SU-DHL-6 (cell line): ENCODE data around the gene PSD.
A peak's percentile ranks its signal among the peaks of the same experiment; 100 is the strongest.

Experiments used
- H2AFZ ChIP-seq: fragments of 200-600 bp; sonication (generic); 2 replicates; pipeline ENCODE4 v1.6.1; 2014; ENCODE audit warnings: low read depth, mild to moderate bottlenecking, moderate library complexity, mixed read lengths, antibody characterized with exemption, low read length; ENCODE audit not compliant: severe bottlenecking
- H3F3A ChIP-seq: fragments of 200-600 bp; shearing (Covaris generic); 2 replicates; pipeline ENCODE4 v1.6.0; 2016; ENCODE audit warnings: antibody characterized with exemption, mild to moderate bottlenecking; ENCODE audit not compliant: insufficient read depth
- H3K27ac ChIP-seq: fragments of 200-600 bp; sonication (generic); 2 replicates; pipeline ENCODE4 v1.5.1; 2016; ENCODE audit warnings: low read depth, mild to moderate bottlenecking, low read length, moderate library complexity, mixed read lengths
- H3K27me3 ChIP-seq: fragments of 200-600 bp; sonication (generic), shearing (Covaris generic); 2 replicates; pipeline ENCODE4 v1.6.0; 2014; ENCODE audit warnings: mild to moderate bottlenecking, low read length
- H3K36me3 ChIP-seq: fragments of 200-600 bp; sonication (generic); 2 replicates; pipeline ENCODE4 v1.6.1; 2014; ENCODE audit warnings: mild to moderate bottlenecking, low read length, mixed read lengths
- H3K4me2 ChIP-seq: fragments of 300-600, 200-600 bp; shearing (Covaris generic), sonication (generic); 2 replicates; pipeline ENCODE4 v1.6.0; 2014; ENCODE audit warnings: low read length, low read depth, mild to moderate bottlenecking; ENCODE audit not compliant: poor library complexity, severe bottlenecking
- H3K4me3 ChIP-seq: fragments of 200-600 bp; sonication (generic); 2 replicates; pipeline ENCODE4 v1.5.1; 2014; ENCODE audit warnings: antibody characterized with exemption, low read length, mild to moderate bottlenecking, mixed read lengths; ENCODE audit not compliant: insufficient read depth, poor library complexity, severe bottlenecking
- H3K79me2 ChIP-seq: fragments of 200-600 bp; sonication (generic); 2 replicates; pipeline ENCODE4 v1.6.1; 2014; ENCODE audit warnings: mild to moderate bottlenecking, low read length, moderate library complexity; ENCODE audit not compliant: insufficient read depth
- H3K9ac ChIP-seq: fragments of 200-600 bp; sonication (generic); 2 replicates; pipeline ENCODE4 v1.7.0; 2014; ENCODE audit warnings: mild to moderate bottlenecking, low read length
- H3K9me2 ChIP-seq: fragments of 200-600 bp; sonication (generic); replicated peaks from 2 replicates; pipeline ENCODE4 v1.6.1; 2014; ENCODE audit warnings: low read length; ENCODE audit not compliant: insufficient read depth
- H3K9me3 ChIP-seq: fragments of 200-600 bp; sonication (generic); 2 replicates; pipeline ENCODE4 v1.6.1; 2014; ENCODE audit warnings: low read length, mixed read lengths; ENCODE audit not compliant: insufficient read depth
- H4K20me1 ChIP-seq: fragments of 200-600 bp; sonication (generic); 2 replicates; pipeline ENCODE4 v1.6.1; 2014; ENCODE audit warnings: low read depth, mild to moderate bottlenecking, antibody characterized with exemption, low read length, moderate library complexity, mixed read lengths
- EZH2phosphoT487 ChIP-seq: fragments of 200-600 bp; sonication (generic), shearing (Covaris generic); conservative IDR thresholded peaks from 2 replicates; pipeline ENCODE4 v1.6.1; 2018; ENCODE audit warnings: mild to moderate bottlenecking, antibody characterized with exemption, low read length, moderate library complexity, mixed read lengths
- TF ChIP-seq, protein P1 (sequence below): fragments of 200-600 bp; sonication (generic); IDR thresholded peaks from one replicate; pipeline ENCODE4 v1.5.1; 2017; ENCODE audit warnings: antibody characterized with exemption, mild to moderate bottlenecking, low read length, moderate library complexity; ENCODE audit not compliant: insufficient read depth, poor library complexity, severe bottlenecking

The PSD gene

GRCh38 chr10:102452672-102453340 is 34.2 kb upstream of the PSD start:
- TF ChIP-seq EZH2phosphoT487: no peak
- TF ChIP-seq, protein P1, sequence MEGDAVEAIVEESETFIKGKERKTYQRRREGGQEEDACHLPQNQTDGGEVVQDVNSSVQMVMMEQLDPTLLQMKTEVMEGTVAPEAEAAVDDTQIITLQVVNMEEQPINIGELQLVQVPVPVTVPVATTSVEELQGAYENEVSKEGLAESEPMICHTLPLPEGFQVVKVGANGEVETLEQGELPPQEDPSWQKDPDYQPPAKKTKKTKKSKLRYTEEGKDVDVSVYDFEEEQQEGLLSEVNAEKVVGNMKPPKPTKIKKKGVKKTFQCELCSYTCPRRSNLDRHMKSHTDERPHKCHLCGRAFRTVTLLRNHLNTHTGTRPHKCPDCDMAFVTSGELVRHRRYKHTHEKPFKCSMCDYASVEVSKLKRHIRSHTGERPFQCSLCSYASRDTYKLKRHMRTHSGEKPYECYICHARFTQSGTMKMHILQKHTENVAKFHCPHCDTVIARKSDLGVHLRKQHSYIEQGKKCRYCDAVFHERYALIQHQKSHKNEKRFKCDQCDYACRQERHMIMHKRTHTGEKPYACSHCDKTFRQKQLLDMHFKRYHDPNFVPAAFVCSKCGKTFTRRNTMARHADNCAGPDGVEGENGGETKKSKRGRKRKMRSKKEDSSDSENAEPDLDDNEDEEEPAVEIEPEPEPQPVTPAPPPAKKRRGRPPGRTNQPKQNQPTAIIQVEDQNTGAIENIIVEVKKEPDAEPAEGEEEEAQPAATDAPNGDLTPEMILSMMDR: no peak
- Histone ChIP-seq H3K4me2 (no peak overlapping the region), H3K36me3 (no peaks in the 10 kb centered on the region; the same call in 1 of the 2 replicates), H3K9ac (no peak overlapping the region), H2AFZ (no peak overlapping the region), H3K4me3 (no peak overlapping the region), H3K27me3 (no peaks in the 10 kb centered on the region), H3K9me3 (no peaks in the 10 kb centered on the region), H3K79me2 (peaks cover 26% of the 10 kb centered on the region), H3K9me2 (no peaks in the 10 kb centered on the region), H3F3A (peaks cover 8% of the 10 kb centered on the region), H3K27ac (no peak overlapping the region), H4K20me1 (no peaks in the 10 kb centered on the region)

DNA sequence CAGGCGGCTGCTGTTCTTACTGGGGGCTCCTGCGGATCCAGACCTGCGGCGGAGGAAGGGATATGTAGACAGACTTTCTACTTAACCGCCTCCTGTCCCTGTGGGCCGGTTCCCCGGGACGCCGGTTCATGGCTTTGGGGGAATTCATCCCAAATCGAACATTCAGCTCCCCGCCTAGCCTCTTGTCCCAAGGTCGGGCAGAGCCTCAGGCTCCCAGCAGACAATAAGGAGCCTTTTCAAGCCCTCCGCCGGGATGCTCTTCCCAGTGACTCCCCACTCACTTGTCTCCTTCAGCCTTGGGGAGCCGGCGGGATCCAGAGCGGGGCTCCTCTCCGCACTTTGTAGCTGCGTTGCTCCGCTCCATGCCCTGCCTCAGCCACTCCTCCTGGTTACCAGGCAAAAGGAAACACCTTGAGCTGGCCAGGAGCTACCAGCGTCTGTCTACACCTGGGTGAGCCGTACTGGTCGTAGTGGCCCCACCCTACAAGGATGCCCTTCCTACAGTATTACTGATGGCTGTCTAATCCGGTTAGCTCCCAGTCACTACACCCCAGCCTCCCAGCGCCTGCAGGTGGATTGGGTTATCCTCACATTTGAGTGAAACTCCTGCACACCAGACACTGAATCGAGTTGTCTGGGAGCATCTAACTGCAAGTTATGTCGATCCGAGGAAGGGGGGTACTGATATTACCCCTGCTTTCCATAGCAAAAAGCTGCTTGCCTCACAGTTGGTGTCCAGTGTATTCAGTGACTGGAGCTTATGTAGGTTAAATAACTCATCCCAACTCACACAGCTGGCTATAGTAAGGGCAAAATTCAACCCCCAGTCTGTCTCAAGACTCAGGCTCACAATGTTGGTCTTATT is 32.8 kb upstream of the PSD start, which contains the start of gene C10orf95:
TSS of gene C10orf95 (minus strand) at position 439 of the 865 bp plus-strand sequence. CDS start 450 bp downstream, outside the sequence.
- peak within 1 kb of the TSS; percentile 85 for H3K27ac ChIP-seq

DNA sequence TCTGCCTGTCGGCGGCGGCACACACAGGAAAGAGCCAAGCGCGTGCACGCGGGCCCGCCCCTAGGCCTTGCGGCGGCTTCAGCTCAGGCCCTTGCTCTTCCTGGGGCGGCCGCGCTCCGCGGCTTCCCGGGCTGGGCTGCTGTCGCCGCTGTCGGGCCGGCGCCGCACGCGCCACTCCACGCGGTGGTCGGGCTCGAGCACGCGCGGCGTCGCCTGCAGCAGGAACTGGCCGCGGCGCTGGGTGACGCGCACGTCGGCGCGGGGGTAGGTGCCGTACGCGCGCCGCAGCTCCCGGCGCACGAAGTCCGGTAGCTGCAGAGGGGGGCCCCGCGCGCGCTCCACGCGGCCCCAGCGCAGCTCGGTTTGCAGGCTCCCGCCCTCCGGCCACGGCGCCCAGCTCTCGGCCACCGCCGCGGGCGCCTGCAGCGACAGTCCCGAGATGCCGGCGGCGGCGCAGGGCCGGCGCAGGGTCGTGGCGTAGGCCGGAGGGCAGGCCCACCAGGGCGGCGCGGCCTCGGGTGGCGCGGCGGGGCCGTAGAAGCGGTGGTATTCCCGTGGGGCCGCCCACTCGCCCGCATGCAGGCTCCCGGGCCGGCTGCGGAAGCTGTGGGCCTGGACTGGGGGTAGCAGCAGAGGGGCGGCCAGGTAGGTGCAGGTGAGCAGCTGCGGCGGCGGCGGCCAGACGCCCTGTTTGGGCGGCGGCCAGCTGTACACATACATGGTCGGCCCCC is 32.0 kb upstream of the PSD start:
- H3K4me3 ChIP-seq: peak overlapping the region; percentile 91
- H3K4me2 ChIP-seq: peak overlapping the region; percentile 94
- H3K27me3 ChIP-seq: no peaks in the 10 kb centered on the region
- H3K36me3 ChIP-seq: no peaks in the 10 kb centered on the region
- no peaks in the 10 kb centered on the region for H3K9me3 ChIP-seq
- peaks cover 8% of the 10 kb centered on the region; the same call in 1 of the 2 replicates for H3F3A ChIP-seq
- no peaks in the 10 kb centered on the region for H4K20me1 ChIP-seq
- H3K9me2 ChIP-seq: no peaks in the 10 kb centered on the region
- peak overlapping the region; percentile 85 for H3K27ac ChIP-seq
- TF ChIP-seq, protein P1: no peak
- no peak for TF ChIP-seq EZH2phosphoT487
- H2AFZ ChIP-seq: peak overlapping the region; percentile 75
- H3K9ac ChIP-seq: peak overlapping the region; percentile 97
- peaks cover 26% of the 10 kb centered on the region for H3K79me2 ChIP-seq

More for the DNA sequence above, 32.8 kb upstream of the PSD start, which contains the start of gene C10orf95:
- Histone ChIP-seq H3F3A (peaks cover 8% of the 10 kb centered on the region; the same call in 1 of the 2 replicates), H2AFZ (no peak within 1 kb of the TSS), H3K36me3 (no peaks in the 10 kb centered on the region; the same call in 1 of the 2 replicates), H3K4me2 (peak within 1 kb of the TSS; percentile 94), H4K20me1 (no peaks in the 10 kb centered on the region), H3K79me2 (peaks cover 26% of the 10 kb centered on the region), H3K9me3 (no peaks in the 10 kb centered on the region), H3K9ac (peak within 1 kb of the TSS; percentile 97), H3K9me2 (no peaks in the 10 kb centered on the region), H3K27me3 (no peaks in the 10 kb centered on the region), H3K4me3 (peak within 1 kb of the TSS; percentile 91)
- TF ChIP-seq, protein P1: no peak
- TF ChIP-seq EZH2phosphoT487: no peak
